Measurements from ENCODE around the gene NMD3.
A peak's percentile ranks its signal among the peaks of the same experiment; 100 is the strongest.
"Not testable (repeated sequence)": the region's sequence is repeated elsewhere in the genome, so short reads cannot be mapped to it uniquely, and the experiment has no call there.

NMD3 gene

DNA sequence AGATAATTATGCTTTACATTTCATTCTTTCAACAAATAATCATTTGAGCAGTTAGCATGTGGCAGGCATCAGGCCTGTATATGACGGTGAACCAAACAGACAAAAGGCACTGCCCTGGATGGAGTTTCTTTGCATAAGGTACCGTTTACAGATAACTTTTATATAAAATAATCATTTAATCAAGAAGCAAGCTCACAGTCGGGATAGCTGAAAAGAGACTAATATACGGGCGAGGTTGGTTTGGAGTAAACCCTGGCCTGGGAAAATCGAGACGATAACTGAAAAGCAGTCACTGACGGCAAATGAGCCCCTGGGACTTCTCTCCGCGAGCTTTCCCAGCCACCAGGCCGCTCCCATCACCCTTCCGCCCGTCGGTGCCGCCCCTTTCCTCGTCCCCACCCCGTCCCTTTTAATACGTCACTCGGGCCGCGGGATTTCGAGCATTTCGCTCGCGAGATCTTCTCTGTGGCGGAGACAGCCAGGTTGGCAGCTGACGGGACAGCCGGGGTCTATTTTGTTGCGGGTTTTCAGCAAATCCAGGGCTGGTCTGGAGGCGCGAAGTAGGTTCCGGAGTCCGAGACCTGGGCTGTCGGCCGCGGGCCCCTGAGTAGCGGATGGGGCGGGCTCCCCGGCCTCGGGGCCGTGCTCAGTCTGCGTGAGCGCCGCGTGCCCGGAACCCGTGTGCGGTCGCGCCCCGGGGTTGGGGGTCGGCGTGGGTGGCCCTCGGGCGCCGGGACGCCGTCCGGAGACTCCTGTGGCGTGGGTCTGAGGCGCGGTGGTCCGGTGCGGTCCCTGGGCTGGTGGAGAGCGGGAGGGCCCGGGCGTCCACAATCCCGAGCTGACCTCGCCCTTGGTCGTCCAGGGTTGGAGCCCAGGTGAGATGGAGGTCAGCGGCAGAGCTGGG, at the start of gene NMD3:
Gene NMD3 (plus strand): TSS at position 462 of the 904 bp plus-strand sequence. CDS start 703 bp downstream, outside the sequence.
- peak; percentile 92 for DNase-seq (ENCODE audit: low spot score)

- DNase-seq (ENCODE audit: low spot score) = no peak
Measured at GRCh38 chr3:161171639-161172552, 49.2 kb upstream of the NMD3 start.

GRCh38 chr3:161175506-161175905, 45.6 kb upstream of the NMD3 start:
- no peak for DNase-seq (ENCODE audit: low spot score)

GRCh38 chr3:161177991-161178390, 43.1 kb upstream of the NMD3 start:
- no peak for DNase-seq (ENCODE audit: low spot score)

GRCh38 chr3:161181371-161181770, 39.7 kb upstream of the NMD3 start:
- not testable (repeated sequence) for DNase-seq (ENCODE audit: low spot score)

- no peak for DNase-seq (ENCODE audit: low spot score)
Measured at GRCh38 chr3:161187046-161187445, 34.1 kb upstream of the NMD3 start.

- DNase-seq (ENCODE audit: low spot score) = no peak
Measured at GRCh38 chr3:161197855-161198850, 23.0 kb upstream of the NMD3 start.

GRCh38 chr3:161199926-161200325, 21.2 kb upstream of the NMD3 start:
- DNase-seq (ENCODE audit: low spot score) = no peak

GRCh38 chr3:161203485-161204098, 17.5 kb upstream of the NMD3 start:
- DNase-seq (ENCODE audit: low spot score) = no peak

- no peak for DNase-seq (ENCODE audit: low spot score)
Measured at GRCh38 chr3:161208931-161209330, 12.2 kb upstream of the NMD3 start.

DNA sequence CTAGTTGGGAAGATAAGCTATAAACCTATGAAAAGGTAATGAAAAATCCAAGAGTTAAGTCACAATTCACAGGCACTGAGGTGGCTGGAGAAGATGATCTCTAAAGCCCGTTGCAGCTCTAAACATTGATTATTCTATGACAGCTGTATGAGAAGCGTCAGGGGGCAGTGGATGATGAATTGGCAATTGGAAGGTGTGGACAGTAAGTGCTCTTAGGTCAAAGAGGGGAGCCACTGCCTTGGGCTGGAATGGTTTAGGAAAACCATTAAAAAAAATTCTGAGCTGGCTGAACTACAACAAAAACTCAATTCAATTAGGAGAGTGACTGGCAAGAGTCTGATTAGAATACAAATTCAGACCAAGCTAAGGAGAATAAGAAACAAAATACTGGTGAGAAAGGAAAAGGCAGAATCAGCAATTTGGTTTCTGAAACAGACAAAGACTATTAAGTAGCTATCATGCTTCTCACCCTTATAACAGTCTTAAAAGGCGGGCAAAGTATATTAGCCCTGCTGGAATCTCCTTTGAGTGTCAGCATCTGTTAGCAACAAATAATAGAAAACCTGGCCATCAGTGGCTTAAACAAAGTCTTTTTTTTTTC, 8.8 kb upstream of the NMD3 start:
- no peak for DNase-seq (ENCODE audit: low spot score)

GRCh38 chr3:161212906-161213305, 8.2 kb upstream of the NMD3 start:
- DNase-seq (ENCODE audit: low spot score) = no peak

DNA sequence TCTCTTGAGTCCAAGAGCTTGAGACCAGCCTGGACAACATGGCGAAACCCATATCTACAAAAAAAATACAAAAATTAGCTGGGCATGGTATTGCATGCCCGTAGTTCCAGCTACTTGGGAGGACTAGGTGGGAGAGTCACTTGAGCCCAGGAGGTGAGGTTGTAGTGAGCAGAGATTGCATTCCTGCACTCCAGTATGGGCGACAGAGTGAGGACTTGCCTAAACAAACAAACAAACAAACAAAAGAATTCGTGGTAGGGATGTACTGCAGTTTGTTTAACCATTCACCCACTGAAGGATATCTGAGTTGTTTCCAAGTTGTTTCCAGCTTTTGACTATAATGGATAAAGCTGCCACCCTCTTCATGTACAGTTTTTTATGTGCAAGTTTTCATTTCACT, 7.5 kb upstream of the NMD3 start:
- DNase-seq (ENCODE audit: low spot score) = no peak

- no peak for DNase-seq (ENCODE audit: low spot score)
Measured at GRCh38 chr3:161215185-161215584, 5.9 kb upstream of the NMD3 start.

- DNase-seq (ENCODE audit: low spot score) = no peak
Measured at GRCh38 chr3:161217496-161217895, 3.6 kb upstream of the NMD3 start.

GRCh38 chr3:161219495-161219894, 1.6 kb upstream of the NMD3 start:
- DNase-seq (ENCODE audit: low spot score) = no peak

DNA sequence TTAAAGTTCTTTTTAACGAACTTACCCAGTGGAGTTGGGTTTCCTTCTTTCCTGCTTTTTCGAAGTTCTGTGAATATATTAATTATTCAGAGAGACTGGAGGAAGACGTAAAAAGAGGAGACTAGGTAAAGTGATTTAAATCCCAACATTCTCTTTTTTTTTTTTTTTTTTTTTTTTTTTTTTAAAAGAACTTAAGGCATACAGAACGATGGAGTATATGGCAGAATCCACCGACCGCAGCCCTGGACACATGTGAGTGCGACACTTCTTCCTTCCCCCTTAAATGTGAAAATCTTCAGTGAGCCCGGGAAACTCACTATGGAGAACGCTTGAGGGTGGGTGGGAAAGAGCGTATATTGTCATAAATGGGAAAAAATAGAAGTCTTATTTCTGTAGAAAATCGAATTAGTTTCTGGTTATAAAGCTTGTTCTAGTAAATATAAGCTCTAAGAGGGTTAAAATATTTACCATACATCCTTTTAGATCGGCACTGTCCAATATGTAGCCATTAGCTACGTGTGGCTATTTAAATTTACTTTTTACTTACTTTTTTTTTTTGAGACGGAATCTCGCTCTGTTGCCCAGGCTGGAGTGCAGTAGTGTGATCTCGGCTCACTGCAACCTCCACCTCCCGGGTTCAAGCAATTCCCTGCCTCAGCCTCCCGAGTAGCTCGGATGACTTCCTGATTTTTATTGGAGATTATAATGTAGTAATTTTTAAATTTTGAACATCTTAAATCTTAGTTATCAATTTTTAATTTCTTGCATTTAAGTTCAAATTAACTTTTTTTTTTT, 892 bp downstream of the NMD3 start:
- DNase-seq (ENCODE audit: low spot score) = no peak

DNA sequence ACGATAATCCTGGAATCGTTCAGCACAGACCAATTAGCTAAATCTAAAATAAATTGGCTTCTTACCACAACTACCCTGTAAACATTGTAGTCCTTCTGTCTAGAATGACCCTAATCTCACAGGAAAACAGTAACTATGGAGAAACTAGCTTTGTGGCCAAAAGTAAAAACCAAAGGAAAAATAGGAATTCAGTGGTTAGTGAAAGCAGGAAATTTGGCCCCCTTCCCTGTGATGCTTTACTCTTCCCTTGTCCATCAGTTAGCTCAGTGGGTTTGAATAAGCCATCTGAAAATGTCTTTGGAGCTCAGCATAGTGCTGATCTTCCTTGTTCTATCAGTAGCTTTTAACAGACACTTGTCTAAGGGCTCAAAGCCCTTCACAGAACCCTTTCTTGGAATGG, 1.6 kb downstream of the NMD3 start:
- no peak for DNase-seq (ENCODE audit: low spot score)

DNA sequence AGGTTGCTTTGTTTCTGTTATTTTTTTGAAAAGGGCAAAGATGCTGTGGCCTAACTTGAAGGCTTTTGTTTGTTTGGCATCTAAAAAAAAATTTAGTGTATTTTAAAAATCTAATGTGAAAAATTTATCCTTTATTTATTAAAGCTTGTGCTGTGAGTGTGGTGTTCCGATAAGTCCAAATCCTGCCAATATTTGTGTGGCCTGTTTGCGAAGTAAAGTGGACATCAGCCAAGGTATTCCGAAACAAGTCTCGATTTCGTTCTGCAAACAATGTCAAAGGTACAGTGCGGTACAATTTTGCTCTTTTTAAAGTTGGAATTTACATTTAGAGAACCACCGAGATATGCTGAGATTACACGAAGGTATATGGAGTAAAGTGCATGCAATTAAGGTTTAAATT, 3.7 kb downstream of the NMD3 start:
- DNase-seq (ENCODE audit: low spot score) = no peak

DNA sequence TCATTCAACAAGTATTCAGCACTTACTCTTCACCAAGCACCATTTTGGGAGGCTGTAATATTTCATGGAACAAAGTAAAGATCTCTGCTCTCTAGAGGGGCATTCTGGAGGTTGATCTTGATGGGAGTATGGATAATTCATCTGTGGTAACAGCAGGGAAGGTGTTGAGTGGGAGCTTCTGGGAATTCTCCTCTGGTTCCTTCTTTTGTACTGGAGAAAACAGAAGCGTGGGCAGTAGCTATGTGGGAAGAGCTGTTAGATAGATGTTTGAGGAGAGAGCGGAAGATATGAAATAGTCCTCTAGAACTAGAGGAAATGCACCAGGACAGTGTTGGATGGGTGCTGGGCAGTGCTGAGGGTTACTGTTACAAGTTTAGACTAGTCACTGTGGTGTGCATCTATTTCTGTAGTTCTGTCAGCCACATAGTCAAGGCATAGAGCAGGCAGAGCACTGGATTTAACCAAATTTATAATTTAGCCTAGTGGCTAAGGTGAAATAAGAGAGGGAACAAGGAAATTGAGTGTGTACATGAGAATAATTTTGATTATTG, 9.6 kb downstream of the NMD3 start:
- no peak for DNase-seq (ENCODE audit: low spot score)
